HG03097 (cell line): ENCODE results near the gene FCHO2.

ENCODE experiments used
- ATAC-seq: cut with Tn5 transposase; IDR thresholded peaks from one replicate; pipeline ENCODE4 v1.9.1; 2021; ENCODE audit not compliant: unreplicated experiment, low FRiP score

FCHO2 gene

GRCh38 chr5:73130811-73131210, 175.0 kb downstream of the FCHO2 start:
- no peak for ATAC-seq

GRCh38 chr5:73131711-73132425, 176.0 kb downstream of the FCHO2 start:
- no peak for ATAC-seq

GRCh38 chr5:73132759-73133158, 176.9 kb downstream of the FCHO2 start:
- ATAC-seq = no peak

- no peak for ATAC-seq
Measured at GRCh38 chr5:73135021-73135420, 179.2 kb downstream of the FCHO2 start.

- no peak for ATAC-seq
Measured at GRCh38 chr5:73135429-73136054, 179.7 kb downstream of the FCHO2 start.

GRCh38 chr5:73136055-73136562, 180.3 kb downstream of the FCHO2 start:
- no peak for ATAC-seq

GRCh38 chr5:73137563-73138530, 182.0 kb downstream of the FCHO2 start:
- no peak for ATAC-seq

- no peak for ATAC-seq
Measured at GRCh38 chr5:73139485-73139884, 183.6 kb downstream of the FCHO2 start.
